Endothelial cell of umbilical vein (primary cell): ENCODE results near the gene TNKS2. TPM values are rescaled to one million over a fixed set of nuclear protein-coding genes. Genes with fewer than 3 reads are reported as not detected.

Experiments
- BruUV-seq: library from RNA; stranded (reverse); fragments of 400-500 nt; replicated peaks from 2 replicates; lab custom pipeline; 2021; lab: Mats Ljungman, UMichigan
- CTCF ChIA-PET: fragments of 300-600, 350-600 bp; sonication (Branson Sonifier 250); formaldehyde crosslinking; loops from one replicate; lab custom pipeline; 2021; ENCODE audit warnings: antibody characterized with exemption, inconsistent platforms; lab: Charles Lee
- POLR2A ChIA-PET: fragments of 300-600, 350-600 bp; sonication (Branson Sonifier 250); formaldehyde crosslinking; loops from one replicate; lab custom pipeline; 2021; ENCODE audit warnings: antibody characterized with exemption, inconsistent platforms; lab: Charles Lee
- DNase-seq: peaks from one replicate; pipeline ENCODE4 v3.0.0-alpha.2; 2011; ENCODE audit warnings: low read depth, low spot score
- FAIRE-seq: peaks from 2 replicates; lab custom pipeline; 2011; peaks lifted over from hg19 to GRCh38; lab: Jason Lieb, UNC
- H2AFZ ChIP-seq: 2 replicates; pipeline ENCODE4 v1.6.0; 2012; ENCODE audit warnings: low read depth, low read length, control low read depth, inconsistent platforms
- H3K27ac ChIP-seq: 2 replicates; pipeline ENCODE4 v1.5.1; 2011; ENCODE audit warnings: low read depth, mild to moderate bottlenecking, control low read depth, low read length, moderate library complexity; ENCODE audit not compliant: insufficient read depth
- H3K27me3 ChIP-seq, 2 experiments: 2 replicates each; pipeline versions ENCODE4 v1.6.0 to v1.6.1; 2011; ENCODE audit warnings: low read length in 2 of 2, mixed read lengths in 1 of 2; ENCODE audit not compliant: control insufficient read depth in 2 of 2, insufficient read depth in 2 of 2
- H3K36me3 ChIP-seq, 2 experiments: 2 replicates in 1 of 2; 3 replicates in 1 of 2; pipeline ENCODE4 v1.5.1; 2011; ENCODE audit warnings: low read length in 2 of 2, mild to moderate bottlenecking in 1 of 2, moderate library complexity in 1 of 2; ENCODE audit not compliant: control insufficient read depth in 2 of 2, insufficient read depth in 2 of 2; ENCODE audit errors: extremely low read depth in 1 of 2
- H3K4me1 ChIP-seq: 3 replicates; pipeline ENCODE4 v1.5.1; 2011; ENCODE audit warnings: mild to moderate bottlenecking, low read length; ENCODE audit not compliant: control insufficient read depth, insufficient read depth; ENCODE audit errors: extremely low read depth
- H3K4me2 ChIP-seq: 2 replicates; pipeline ENCODE4 v1.6.1; 2011; ENCODE audit warnings: low read length, control low read depth, mixed read lengths; ENCODE audit not compliant: insufficient read depth
- H3K4me3 ChIP-seq, 3 experiments: fragments of 200-600 bp in 1 of 3; sonication (generic), shearing (Covaris generic) in 1 of 3; replicated peaks in 1 of 3; 2 replicates each; pipeline ENCODE4 v1.5.1; 2011 to 2016; ENCODE audit warnings: control low read depth in 3 of 3, low read length in 3 of 3, mild to moderate bottlenecking in 2 of 3, inconsistent platforms in 1 of 3, low read depth in 1 of 3, moderate library complexity in 1 of 3; ENCODE audit not compliant: insufficient read depth in 1 of 3
- H3K79me2 ChIP-seq: 2 replicates; pipeline ENCODE4 v1.6.0; 2012; ENCODE audit warnings: low read length, inconsistent platforms; ENCODE audit not compliant: control insufficient read depth, insufficient read depth
- H3K9ac ChIP-seq: replicated peaks from 2 replicates; pipeline ENCODE3; 2011; ENCODE audit warnings: low read length, control low read depth; ENCODE audit not compliant: insufficient read depth; ENCODE audit errors: extremely low read depth
- H3K9me1 ChIP-seq: replicated peaks from 3 replicates; pipeline ENCODE4 v1.6.0; 2011; ENCODE audit warnings: mild to moderate bottlenecking, low read length; ENCODE audit not compliant: control insufficient read depth, insufficient read depth; ENCODE audit errors: extremely low read depth
- H3K9me3 ChIP-seq: replicated peaks from 2 replicates; pipeline ENCODE4 v1.5.1; 2012; ENCODE audit warnings: low read length, inconsistent platforms; ENCODE audit not compliant: control insufficient read depth, insufficient read depth
- H4K20me1 ChIP-seq: replicated peaks from 2 replicates; pipeline ENCODE3; 2011; ENCODE audit warnings: mild to moderate bottlenecking, low read length; ENCODE audit not compliant: control insufficient read depth, insufficient read depth; ENCODE audit errors: extremely low read depth
- CTCF ChIP-seq, 2 donors: IDR thresholded peaks; 1 replicate in 1 of 2; 2 replicates in 1 of 2; pipeline ENCODE4 v1.5.1; 2011; ENCODE audit warnings: low read length in 2 of 2, mild to moderate bottlenecking in 2 of 2, moderate library complexity in 2 of 2, control low read depth in 1 of 2, inconsistent platforms in 1 of 2, low read depth in 1 of 2; ENCODE audit not compliant: insufficient read depth in 1 of 2; ENCODE audit errors: extremely low read depth in 1 of 2
- EZH2 ChIP-seq: IDR thresholded peaks from 2 replicates; pipeline ENCODE4 v1.6.1; 2012; ENCODE audit warnings: borderline replicate concordance, low read depth, mild to moderate bottlenecking, moderate library complexity, low read length, inconsistent platforms; ENCODE audit not compliant: severe bottlenecking
- FOS ChIP-seq: IDR thresholded peaks from 2 replicates; pipeline ENCODE4 v1.6.1; 2011; ENCODE audit warnings: mild to moderate bottlenecking, low read length, moderate library complexity, borderline replicate concordance; ENCODE audit not compliant: insufficient read depth
- GATA2 ChIP-seq: IDR thresholded peaks from 2 replicates; pipeline ENCODE4 v1.7.0; 2011; ENCODE audit warnings: low read depth, mild to moderate bottlenecking, moderate library complexity, mixed read lengths, low read length; ENCODE audit not compliant: insufficient read length, insufficient read depth
- JUN ChIP-seq: IDR thresholded peaks from 2 replicates; pipeline ENCODE4 v1.6.1; 2011; ENCODE audit warnings: borderline replicate concordance, low read depth; ENCODE audit not compliant: insufficient read length, insufficient read depth
- MAX ChIP-seq: IDR thresholded peaks from 2 replicates; pipeline ENCODE4 v1.6.1; 2011; ENCODE audit not compliant: insufficient read depth, insufficient read length
- MYC ChIP-seq: IDR thresholded peaks from one replicate; pipeline ENCODE4 v1.6.1; 2011; ENCODE audit warnings: mild to moderate bottlenecking, low read depth, low read length
- POLR2A ChIP-seq: IDR thresholded peaks from 2 replicates; pipeline ENCODE4 v1.6.1; 2012; ENCODE audit warnings: low read depth, mild to moderate bottlenecking, control low read depth, low read length
- POLR2AphosphoS5 ChIP-seq: IDR thresholded peaks from 2 replicates; pipeline ENCODE4 v1.6.1; 2012; ENCODE audit warnings: low read depth, mild to moderate bottlenecking, control low read depth, low read length, moderate library complexity; ENCODE audit not compliant: insufficient read depth
- dilution Hi-C: fragments of 300-500 bp; cut with MboI; formaldehyde crosslinking; loops from one replicate; pipeline ENCODE4 v1.15.0; 2019; ENCODE audit warnings: low sequenced_read_pairs; ENCODE audit not compliant: extremely low pct_ligation_motif_present
- intact Hi-C: fragments of 100-400 bp; cut with micrococcal nuclease; formaldehyde crosslinking; loops from one replicate; pipeline ENCODE4 v1.10.0; 2022
- polyA plus RNA-seq, 4 experiments: library from polyadenylated mRNA; depleted of rRNA in 3 of 4; stranded (reverse) in 3 of 4; unstranded in 1 of 4; fragments of >200 nt; gene quantifications; 2 replicates each; pipeline versions ENCODE4 v1.2.1 to v1.2.3, GENCODE V29; 2011 to 2012; ENCODE audit warnings: missing spikeins in 1 of 4
- total RNA-seq: library from RNA; stranded (reverse); gene quantifications from 2 replicates; pipeline ENCODE4 v1.2.3, GENCODE V29; 2021

TNKS2 gene
- total and polyA plus RNA-seq, 2 donors (not counting 3 experiments of a cell fraction or from before 2014, with no cell fraction given), result 13.6 to 34.0 TPM

GRCh38 chr10:91798649-91799611, 704 bp downstream of the TNKS2 start:
- peaks cover 0 to 2% of the 10 kb centered on the region in 2 experiments for H3K36me3 ChIP-seq
- no peaks in the 10 kb centered on the region for H3K9me3 ChIP-seq
- no peaks in the 10 kb centered on the region for H3K27me3 ChIP-seq
- dilution Hi-C loops, result no loop called here
- H3K9ac ChIP-seq, result peak overlapping the region; percentile 85
- no peaks in the 10 kb centered on the region for H3K9me1 ChIP-seq
- CTCF ChIA-PET, result interaction anchor here (0.6 to 2.5 kb wide), 9 partner anchors 9 to 421 kb away, joined by 3 to 7 read pairs (median 3); partner anchors contain the start of gene BTAF1
- BruUV-seq, result no TSS peak
- peaks cover 24% of the 10 kb centered on the region for H3K4me1 ChIP-seq
- POLR2A ChIA-PET, result no interaction called here
- intact Hi-C loops, result loop anchor here (1.0 to 10.0 kb wide), 4 partner anchors 88 to 924 kb away; partner anchors contain the start of genes BTAF1, FGFBP3 and RPP30
- peak overlapping the region; percentile 60 for H2AFZ ChIP-seq
- TF ChIP-seq EZH2 (no peak), POLR2A (no peak), MAX (no peak), JUN (no peak), GATA2 (no peak), CTCF (IDR thresholded peaks at IDR 0.05; ENCODE audit: extremely low read depth in 1 of 2, insufficient read depth in 1 of 2, low read depth in 1 of 2, low read length in 2 of 2) (no peak), MYC (no peak), FOS (no peak), POLR2AphosphoS5 (no peak)
- peak overlapping the region; percentile 83 for H3K4me2 ChIP-seq
- peak overlapping the region; percentile 89 to 97 (median 89) for H3K4me3 ChIP-seq
- FAIRE-seq (peak; percentile 18), DNase-seq (peak; percentile 65)
- peak overlapping the region; percentile 54 for H3K27ac ChIP-seq
- H4K20me1 ChIP-seq, result no peaks in the 10 kb centered on the region
- peaks cover 54% of the 10 kb centered on the region for H3K79me2 ChIP-seq
